ENCODE results near the gene USP21. TPM values are rescaled to one million over a fixed set of nuclear protein-coding genes. Genes with fewer than 3 reads are reported as not detected.

USP21 gene
- total and polyA plus RNA-seq, 2 of the 8 experiments (the other 6 are each of a cell fraction or from before 2014, with no cell fraction given) = 23.9 to 36.3 TPM

DNA sequence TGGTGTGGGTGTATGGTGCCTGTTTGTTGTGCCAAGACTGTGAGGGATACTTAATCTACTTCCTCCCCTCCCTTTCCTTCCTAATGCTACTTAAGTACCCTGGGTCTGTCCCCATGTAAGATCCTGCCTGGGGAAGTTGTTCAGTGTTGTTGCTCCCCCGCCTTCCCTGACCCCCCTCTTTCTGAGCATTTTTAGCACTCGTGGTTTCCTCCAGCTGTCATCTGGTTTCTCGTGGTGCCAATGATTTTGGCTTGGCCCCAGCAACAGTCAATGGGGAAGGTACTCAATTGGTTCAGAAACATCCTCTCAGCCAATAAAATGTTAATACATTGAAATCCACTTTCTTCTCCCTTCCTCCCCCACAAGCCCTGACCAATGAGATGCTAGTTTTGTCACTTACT is 26.0 kb downstream of the USP21 start:
- H3K27ac ChIP-seq (ENCODE audit: low read depth, low read length) = no peak overlapping the region

More for the DNA sequence above, 26.0 kb downstream of the USP21 start:
- Histone ChIP-seq H3K4me1 (replicated peaks in 1 of 4; ENCODE audit: control insufficient read depth in 3 of 4, insufficient read depth in 4 of 4, low read length in 3 of 4) (no peaks in the 10 kb centered on the region), H3K23ac (ENCODE audit: insufficient read length) (no peak overlapping the region), H3K79me2 (ENCODE audit: control insufficient read depth in 1 of 2, insufficient read depth in 2 of 2, low read length in 2 of 2) (no peaks in the 10 kb centered on the region), H4K91ac (replicated peaks; ENCODE audit: insufficient read length, low read length) (no peak overlapping the region), H3K27me3 (replicated peaks in 1 of 4; ENCODE audit: control insufficient read depth in 3 of 4, extremely low read depth in 1 of 4, insufficient read depth in 3 of 4, low read length in 3 of 4) (no peaks in the 10 kb centered on the region), H2BK12ac (ENCODE audit: low read depth, low read length) (no peak overlapping the region), H2BK120ac (replicated peaks; ENCODE audit: low read depth, low read length) (no peak overlapping the region), H3K23me2 (ENCODE audit: low read depth, low read length) (no peaks in the 10 kb centered on the region; the same call in 1 of the 2 replicates), H3K4me3 (ENCODE audit: extremely low read depth in 1 of 4, insufficient read depth in 2 of 4, low read depth in 3 of 4, low read length in 4 of 4) (no peak overlapping the region), H2BK20ac (ENCODE audit: low read length) (no peak overlapping the region), H4K5ac (ENCODE audit: insufficient read length, low read depth, low read length) (no peak overlapping the region), H3K4ac (replicated peaks; ENCODE audit: insufficient read length, low read depth, low read length) (no peak overlapping the region), H3K18ac (ENCODE audit: extremely low read depth, low read length) (no peak overlapping the region), H3K9ac (replicated peaks in 1 of 4; ENCODE audit: extremely low read depth in 1 of 4, low read depth in 3 of 4, low read length in 3 of 4) (no peak overlapping the region), H4K20me1 (replicated peaks in 1 of 2; ENCODE audit: control insufficient read depth in 1 of 2, insufficient read depth in 2 of 2, low read length in 2 of 2) (no peaks in the 10 kb centered on the region), H3K4me2 (ENCODE audit: insufficient read depth in 1 of 2, low read depth in 2 of 2, low read length in 2 of 2) (no peak overlapping the region), H2BK5ac (ENCODE audit: low read depth, low read length) (no peak overlapping the region), H2AK5ac (ENCODE audit: low read depth, low read length) (no peak overlapping the region), H2BK15ac (ENCODE audit: low read length) (no peak overlapping the region), H3K9me3 (ENCODE audit: insufficient read depth in 2 of 2, low read depth in 1 of 2, low read length in 1 of 2) (no peaks in the 10 kb centered on the region), H4K8ac (ENCODE audit: extremely low read depth, insufficient read depth, low read length) (no peak overlapping the region), H3K36me3 (ENCODE audit: control insufficient read depth in 2 of 4, insufficient read depth in 4 of 4, low read length in 3 of 4) (no peaks in the 10 kb centered on the region), H3K14ac (ENCODE audit: insufficient read length) (no peak overlapping the region), H2AFZ (ENCODE audit: low read length) (no peak overlapping the region), H3K56ac (replicated peaks; ENCODE audit: insufficient read length, low read depth, low read length) (no peak overlapping the region), H3K79me1 (ENCODE audit: low read depth, low read length) (no peaks in the 10 kb centered on the region)
- FAIRE-seq = no peak
- POLR2A ChIA-PET (ENCODE audit: partially characterized antibody) = no interaction called here
- WGBS, 2 experiments (ENCODE audit: extremely low coverage in 1 of 2, insufficient coverage in 1 of 2, insufficient read length in 1 of 2, insufficient replicate concordance in 2 of 2, low coverage in 1 of 2, low lambda C conversion rate in 2 of 2, missing lambda C conversion rate in 1 of 2) = 73% methylated on average over 3 of the region's 3 CpGs; no CpG with 5 or more reads in 1 of the 2 experiments
- no peak for TF ChIP-seq SP1 (IDR thresholded peaks at IDR 0.05; ENCODE audit: low read depth, low read length)
- TF ChIP-seq ZNF274 (IDR thresholded peaks at IDR 0.05; ENCODE audit: borderline replicate concordance, extremely low read depth, low read length) = no peak
- TF ChIP-seq SRF (IDR thresholded peaks at IDR 0.05; ENCODE audit: low read depth, low read length) = no peak
- no peak for TF ChIP-seq TAF7 (optimal IDR thresholded peaks at IDR 0.05; ENCODE audit: borderline replicate concordance, low read depth, low read length)
- TF ChIP-seq, protein P1, sequence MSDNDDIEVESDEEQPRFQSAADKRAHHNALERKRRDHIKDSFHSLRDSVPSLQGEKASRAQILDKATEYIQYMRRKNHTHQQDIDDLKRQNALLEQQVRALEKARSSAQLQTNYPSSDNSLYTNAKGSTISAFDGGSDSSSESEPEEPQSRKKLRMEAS (IDR thresholded peaks at IDR 0.05) = no peak
- no peak for TF ChIP-seq MAFK (IDR thresholded peaks at IDR 0.05; ENCODE audit: low read depth, low read length)
- TF ChIP-seq, protein P2, sequence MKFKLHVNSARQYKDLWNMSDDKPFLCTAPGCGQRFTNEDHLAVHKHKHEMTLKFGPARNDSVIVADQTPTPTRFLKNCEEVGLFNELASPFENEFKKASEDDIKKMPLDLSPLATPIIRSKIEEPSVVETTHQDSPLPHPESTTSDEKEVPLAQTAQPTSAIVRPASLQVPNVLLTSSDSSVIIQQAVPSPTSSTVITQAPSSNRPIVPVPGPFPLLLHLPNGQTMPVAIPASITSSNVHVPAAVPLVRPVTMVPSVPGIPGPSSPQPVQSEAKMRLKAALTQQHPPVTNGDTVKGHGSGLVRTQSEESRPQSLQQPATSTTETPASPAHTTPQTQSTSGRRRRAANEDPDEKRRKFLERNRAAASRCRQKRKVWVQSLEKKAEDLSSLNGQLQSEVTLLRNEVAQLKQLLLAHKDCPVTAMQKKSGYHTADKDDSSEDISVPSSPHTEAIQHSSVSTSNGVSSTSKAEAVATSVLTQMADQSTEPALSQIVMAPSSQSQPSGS (IDR thresholded peaks at IDR 0.05; ENCODE audit: low read length) = no peak
- TF ChIP-seq YY1 (IDR thresholded peaks at IDR 0.05; ENCODE audit: low read depth, low read length) = no peak
- no peak for TF ChIP-seq CEBPB (IDR thresholded peaks at IDR 0.05; ENCODE audit: low read depth, low read length)
- TF ChIP-seq EP300 (IDR thresholded peaks at IDR 0.05; ENCODE audit: borderline replicate concordance in 1 of 2, low read depth in 2 of 2, low read length in 2 of 2) = no peak
- no peak for TF ChIP-seq EZH2 (IDR thresholded peaks at IDR 0.05; ENCODE audit: low read depth, low read length, severe bottlenecking)
- TF ChIP-seq NANOG (IDR thresholded peaks at IDR 0.05; ENCODE audit: insufficient read depth, low read depth, low read length, poor library complexity, severe bottlenecking) = no peak
- DNase-seq (ENCODE audit: low read depth in 1 of 2, low spot score in 2 of 2) = no peak
- CTCF ChIA-PET (ENCODE audit: partially characterized antibody) = interaction anchor here (0.7 kb wide), 1 partner anchor 107 kb away, joined by 3 read pairs; no protein-coding TSS in a partner anchor
